HG03159 (cell line): ENCODE measurements around the gene MDH2.
"Not testable (repeated sequence)": the region's sequence is repeated elsewhere in the genome, so short reads cannot be mapped to it uniquely, and the experiment has no call there.

Experiments used
- ATAC-seq: cut with Tn5 transposase; IDR thresholded peaks from one replicate; pipeline ENCODE4 v1.9.1; 2021; ENCODE audit warnings: mild to moderate bottlenecking, moderate library complexity; ENCODE audit not compliant: unreplicated experiment

MDH2 gene

DNA sequence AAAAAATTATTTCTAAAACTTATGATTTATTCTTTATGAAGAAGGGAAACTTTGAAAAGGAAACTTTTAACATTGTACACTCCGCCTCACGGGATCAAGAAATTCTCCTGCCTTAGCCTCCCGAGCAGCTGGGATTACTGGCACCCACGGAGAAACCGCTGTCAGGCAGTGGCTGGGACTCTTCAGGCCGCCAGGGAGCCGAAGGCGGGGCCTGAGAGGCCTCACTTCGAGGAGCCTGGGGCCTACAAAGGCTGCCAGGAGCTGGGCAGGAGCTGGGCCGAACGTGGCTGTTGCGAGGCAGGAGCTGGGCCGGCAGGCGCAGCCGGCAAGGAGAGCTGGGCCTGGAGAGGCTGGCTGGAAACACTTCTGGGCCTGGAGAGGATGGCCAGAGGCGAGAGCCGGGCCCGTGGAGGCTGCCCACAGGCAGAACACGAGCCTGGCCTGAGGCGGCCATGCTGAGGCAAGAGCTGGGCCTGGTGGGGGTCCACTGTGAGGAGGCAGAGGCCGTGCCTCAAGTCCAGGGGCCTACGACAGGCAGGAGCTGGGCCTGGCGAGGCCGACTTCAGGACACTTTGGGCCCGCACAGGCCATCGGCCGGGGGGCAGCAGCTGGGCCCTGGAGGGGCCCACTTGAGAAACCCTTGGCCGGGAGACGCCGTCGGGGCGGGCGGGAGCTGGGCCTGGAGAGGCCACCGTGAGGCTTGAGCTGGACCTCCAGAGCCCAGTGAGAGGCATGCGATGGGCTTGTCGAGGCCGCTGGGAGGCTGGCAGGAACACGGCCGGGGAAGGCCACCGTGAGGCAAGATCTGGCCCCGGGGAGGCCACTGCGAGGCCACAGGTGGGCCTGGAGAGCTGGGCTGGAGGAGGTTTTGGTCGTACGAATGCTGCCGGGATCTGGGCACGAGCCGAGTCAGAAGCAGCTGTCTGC is 23.7 kb downstream of the MDH2 start:
- no peak for ATAC-seq

- no peak for ATAC-seq
These were observed 24.6 kb downstream of the MDH2 start for GRCh38 chr7:76072243-76073148.

- ATAC-seq = no peak
These were observed 25.6 kb downstream of the MDH2 start for GRCh38 chr7:76073335-76073990.

GRCh38 chr7:76074306-76074971 is 26.5 kb downstream of the MDH2 start:
- no peak for ATAC-seq

- no peak for ATAC-seq
These were observed 27.1 kb downstream of the MDH2 start for GRCh38 chr7:76074972-76075370.

DNA sequence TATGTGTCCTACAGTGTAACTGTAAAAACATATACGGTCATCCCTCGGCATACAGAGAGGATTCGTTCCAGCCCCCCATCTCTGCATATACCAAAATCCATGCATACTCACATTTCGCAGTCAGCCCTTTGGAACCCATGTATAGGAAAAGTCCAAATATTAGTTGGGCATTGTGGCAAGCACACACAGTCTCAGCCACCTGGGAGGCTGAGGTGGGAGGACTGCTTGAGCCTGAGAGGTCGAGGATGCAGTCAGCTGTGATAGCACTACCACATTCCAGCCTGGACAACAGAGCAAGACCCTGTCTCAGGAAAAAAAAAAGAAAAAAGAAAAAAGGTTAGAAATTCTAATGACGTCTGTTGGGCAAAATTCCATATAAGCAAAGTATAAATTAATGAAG is 29.1 kb downstream of the MDH2 start:
- ATAC-seq = no peak

- no peak for ATAC-seq
These were observed 29.5 kb downstream of the MDH2 start for GRCh38 chr7:76077435-76077834.

DNA sequence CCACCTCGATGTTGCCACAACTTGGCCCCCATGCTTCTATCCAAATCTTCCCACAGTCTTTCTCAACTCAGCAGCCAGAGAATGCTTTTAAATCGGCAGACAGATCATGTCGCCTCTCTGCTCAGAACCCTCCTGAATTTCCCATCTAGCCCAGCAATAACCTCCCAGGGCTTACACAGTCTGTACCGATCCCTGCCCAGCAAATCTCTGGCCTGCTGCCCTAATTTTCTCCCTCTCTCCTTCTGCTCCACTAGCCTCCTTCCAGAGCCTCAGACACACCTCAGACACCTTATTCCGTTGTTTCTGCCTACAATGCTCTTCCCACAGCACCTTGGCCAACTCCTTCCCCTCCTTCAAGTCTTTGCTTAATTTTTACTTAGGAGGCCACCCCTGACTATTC is 32.3 kb downstream of the MDH2 start:
- no peak for ATAC-seq

DNA sequence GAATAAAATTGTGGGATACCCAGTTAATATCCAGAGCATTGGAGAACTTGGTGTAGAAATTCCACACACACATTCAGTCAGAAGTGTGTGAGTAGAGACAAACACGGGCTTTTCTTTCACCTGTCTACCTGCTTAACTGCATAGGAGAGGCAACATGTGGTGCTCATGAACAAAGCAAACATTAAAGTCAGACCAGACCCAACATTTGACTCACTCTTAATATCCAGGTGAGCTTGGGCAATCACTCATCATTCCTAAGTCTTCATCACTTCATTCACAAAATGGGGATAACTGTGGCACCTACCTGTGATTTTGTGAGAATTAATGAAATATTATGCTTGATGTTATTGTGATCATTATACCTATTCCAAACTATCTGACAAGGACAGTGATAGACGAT is 36.2 kb downstream of the MDH2 start:
- ATAC-seq = not testable (repeated sequence)

DNA sequence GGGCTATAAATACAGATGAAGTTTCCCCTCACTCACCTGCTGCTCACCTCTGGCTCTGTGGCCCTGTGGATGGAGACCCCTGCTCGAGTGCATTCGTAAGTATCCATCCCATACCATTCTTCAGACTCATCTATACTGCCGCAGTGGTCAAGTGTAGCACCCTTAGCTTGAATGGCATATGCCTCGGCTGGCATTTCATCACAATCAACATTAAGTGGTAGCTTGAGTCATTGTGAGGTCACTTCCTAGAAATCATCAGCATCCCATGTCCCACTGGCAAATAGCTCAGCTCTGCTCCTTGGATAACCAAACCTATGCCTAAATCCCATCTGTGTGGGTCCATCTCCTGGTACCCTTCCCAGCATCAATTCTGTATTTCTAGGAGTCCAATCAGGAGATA is 38.2 kb downstream of the MDH2 start:
- no peak for ATAC-seq

DNA sequence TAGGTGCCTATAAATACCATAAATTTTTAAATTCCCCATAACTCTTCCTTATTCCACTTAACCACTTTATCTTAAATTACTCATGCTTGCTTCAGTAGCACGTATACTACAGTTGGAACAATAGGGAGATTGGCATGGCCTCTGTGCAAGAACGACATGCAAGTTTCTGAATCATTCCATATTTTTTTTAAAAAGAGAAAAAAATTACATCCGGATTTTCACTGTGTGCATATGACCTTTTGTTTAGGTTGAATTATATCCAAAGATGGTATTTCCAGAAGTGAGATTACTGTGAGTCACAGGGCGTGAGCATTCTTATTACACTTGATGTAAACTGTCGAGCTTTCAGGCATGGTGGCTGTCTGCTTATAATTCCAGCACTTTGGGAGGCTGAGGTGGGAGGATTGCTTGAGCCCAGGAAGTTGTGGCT is 39.5 kb downstream of the MDH2 start:
- ATAC-seq = not testable (repeated sequence)

DNA sequence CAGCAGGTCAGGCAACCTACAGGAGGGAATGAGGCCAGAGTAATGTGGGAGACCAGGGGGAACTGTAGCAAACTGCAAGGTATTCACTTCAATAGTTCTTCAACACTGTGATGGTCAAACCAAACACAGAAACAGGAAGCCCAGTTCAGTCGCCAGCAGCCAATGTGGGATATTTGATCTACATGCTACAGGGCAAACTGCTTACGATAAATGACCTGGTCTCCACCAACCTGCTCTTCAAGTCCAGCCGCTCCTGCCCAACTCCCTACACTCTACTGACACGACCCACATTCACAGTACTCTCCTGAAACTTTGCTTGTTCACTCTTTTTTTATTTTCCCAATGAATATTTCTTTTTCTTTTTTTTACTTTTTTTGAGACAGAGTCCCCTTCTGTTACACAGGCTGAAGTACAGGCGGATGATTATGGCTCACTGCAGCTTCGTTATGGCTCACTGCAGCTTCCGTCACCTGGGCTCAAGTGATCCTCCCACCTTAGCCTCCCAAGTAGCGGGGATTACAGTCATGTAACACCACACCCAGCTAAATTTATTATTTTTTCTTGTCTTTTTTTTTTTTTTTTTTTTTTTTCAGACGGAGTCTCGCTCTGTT is 42.1 kb downstream of the MDH2 start:
- ATAC-seq = no peak

DNA sequence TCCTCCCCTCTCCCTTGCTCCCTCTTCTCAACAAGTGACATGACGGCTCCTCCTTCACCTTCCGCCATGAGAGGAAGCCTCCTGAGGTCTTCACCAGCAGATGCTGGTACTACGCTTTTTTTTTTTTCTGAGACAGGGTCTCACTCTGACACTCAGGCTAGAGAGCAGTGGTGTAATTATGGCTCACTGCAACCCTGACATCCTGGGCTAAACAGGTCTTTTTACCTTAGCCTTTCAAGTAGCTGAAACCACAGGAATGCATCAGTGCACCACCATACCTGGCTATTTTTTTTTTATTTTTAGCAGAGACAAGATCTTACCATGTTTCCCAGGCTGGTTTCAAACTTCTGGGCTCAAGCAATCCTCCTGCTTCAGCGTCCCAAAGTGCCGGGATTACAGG is 43.6 kb downstream of the MDH2 start:
- no peak for ATAC-seq

- not testable (repeated sequence) for ATAC-seq
These were observed 45.6 kb downstream of the MDH2 start for GRCh38 chr7:76093531-76093930.

GRCh38 chr7:76094326-76094725 is 46.4 kb downstream of the MDH2 start:
- ATAC-seq = not testable (repeated sequence)

DNA sequence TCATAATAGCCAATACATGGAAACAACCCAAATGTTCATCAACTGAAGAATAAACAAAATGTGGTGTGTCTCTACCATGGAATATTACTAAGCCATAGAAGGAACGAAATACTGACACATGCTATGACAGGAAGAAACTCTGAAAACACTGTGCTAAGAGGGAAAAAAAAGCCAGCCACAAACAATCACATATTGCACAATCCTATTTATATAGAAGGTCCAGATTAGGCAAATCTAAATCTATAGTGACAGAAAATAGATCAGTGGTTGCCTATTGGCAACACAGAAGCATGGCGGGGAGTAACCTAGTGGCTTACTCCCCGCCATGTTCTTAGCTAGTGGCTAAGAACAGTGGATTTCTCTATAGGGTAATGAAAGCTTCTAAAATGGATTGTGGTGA is 48.0 kb downstream of the MDH2 start:
- no peak for ATAC-seq

- not testable (repeated sequence) for ATAC-seq
These were observed 54.0 kb downstream of the MDH2 start for GRCh38 chr7:76101693-76102437.

DNA sequence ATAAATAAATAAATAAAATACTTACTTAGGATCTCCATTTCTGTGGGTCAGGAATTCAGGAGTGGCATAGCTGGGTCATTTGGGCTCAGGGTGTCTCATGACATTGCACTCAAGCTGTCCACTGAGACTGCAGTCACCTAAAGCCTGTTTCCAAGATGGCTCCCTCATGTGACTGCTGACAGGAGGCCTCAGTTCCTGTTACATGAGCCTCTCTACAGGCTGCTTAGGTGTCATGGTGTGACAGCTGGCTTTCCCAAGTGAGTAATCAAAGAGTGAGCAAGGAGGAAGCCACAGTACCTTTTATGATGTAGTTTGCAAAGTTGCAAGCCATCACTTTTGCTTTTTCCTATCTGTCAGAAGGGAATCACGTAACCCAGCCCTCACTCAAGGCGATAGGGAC is 55.9 kb downstream of the MDH2 start:
- not testable (repeated sequence) for ATAC-seq

DNA sequence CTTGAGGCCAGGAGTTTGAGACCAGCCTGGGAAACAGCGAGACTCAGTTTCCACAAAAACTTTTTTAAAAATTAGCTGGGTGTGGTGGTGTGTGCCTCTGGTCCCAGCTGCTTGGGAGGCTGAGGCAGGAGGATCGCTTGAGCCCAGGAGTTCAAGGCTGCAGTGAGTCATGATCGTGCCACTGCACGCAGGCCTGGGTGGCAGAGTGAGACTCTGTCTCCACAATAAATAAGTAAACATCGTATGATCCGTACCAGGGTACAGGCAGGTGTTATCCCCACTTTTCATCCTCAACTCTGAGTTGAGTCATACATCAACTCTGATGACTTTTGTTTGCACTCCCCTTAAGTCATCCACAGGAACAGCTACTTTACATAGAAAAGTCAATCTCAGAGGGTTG is 58.2 kb downstream of the MDH2 start:
- not testable (repeated sequence) for ATAC-seq
